ENCODE data around the gene CDK18.
A peak's percentile ranks its signal among the peaks of the same experiment; 100 is the strongest.

Gene CDK18

DNA sequence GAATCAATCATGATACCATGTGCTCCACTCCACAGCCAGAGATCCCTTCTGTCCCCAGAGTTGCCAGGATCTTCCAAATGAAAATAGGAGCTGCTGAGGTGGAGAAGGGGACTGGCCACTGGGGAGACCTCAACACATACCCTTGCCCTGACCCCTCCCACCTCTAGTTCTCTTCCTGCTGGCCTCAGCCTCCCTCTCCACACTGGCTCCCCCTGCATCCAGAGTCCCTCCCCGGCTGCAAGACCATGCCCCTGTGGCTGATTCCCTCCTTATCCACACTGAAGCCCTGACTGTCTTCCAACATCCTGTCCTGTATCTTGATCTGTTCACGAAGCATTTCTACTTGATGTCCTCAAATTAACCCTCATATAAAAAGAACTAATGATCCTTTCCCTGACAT is 21.1 kb upstream of the CDK18 start:
- no peaks in the 10 kb centered on the region for H3K27me3 ChIP-seq (ENCODE audit: insufficient read depth, low read length, poor library complexity)
- no peaks in the 10 kb centered on the region for H3K36me3 ChIP-seq (ENCODE audit: control insufficient read depth, insufficient read depth, low read length)
- H3K4ac ChIP-seq (ENCODE audit: low read depth, low read length): no peak overlapping the region
- H2AK5ac ChIP-seq (ENCODE audit: low read length): no peak overlapping the region
- no peaks in the 10 kb centered on the region for H3K79me2 ChIP-seq (ENCODE audit: control insufficient read depth, insufficient read depth, low read length)
- H2BK15ac ChIP-seq (replicated peaks; ENCODE audit: low read depth): no peak overlapping the region
- H3K4me1 ChIP-seq (ENCODE audit: control insufficient read depth, low read depth, low read length): peaks cover 2% of the 10 kb centered on the region
- no peak for DNase-seq
- no peak overlapping the region for H3K9ac ChIP-seq (ENCODE audit: low read length)
- H2BK5ac ChIP-seq (ENCODE audit: low read length): no peak overlapping the region
- no peak overlapping the region for H3K23ac ChIP-seq (ENCODE audit: low read length)
- H2BK120ac ChIP-seq (ENCODE audit: low read depth, low read length): no peak overlapping the region
- H3K18ac ChIP-seq (ENCODE audit: low read length): no peak overlapping the region
- H3K27ac ChIP-seq (ENCODE audit: low read depth, low read length): no peak overlapping the region
- no peak overlapping the region for H3K4me2 ChIP-seq (ENCODE audit: low read length)
- WGBS (ENCODE audit: extremely low coverage, insufficient coverage, low lambda C conversion rate): no CpG with 5 or more reads among the region's 2 CpGs
- H4K8ac ChIP-seq (ENCODE audit: low read depth, low read length): no peak overlapping the region
- no peak overlapping the region for H4K5ac ChIP-seq (ENCODE audit: low read length)
- no peaks in the 10 kb centered on the region for H3K79me1 ChIP-seq (ENCODE audit: low read length)
- H3K4me3 ChIP-seq (ENCODE audit: low read length): no peak overlapping the region
- no peak overlapping the region for H3K56ac ChIP-seq (ENCODE audit: low read length)

DNA sequence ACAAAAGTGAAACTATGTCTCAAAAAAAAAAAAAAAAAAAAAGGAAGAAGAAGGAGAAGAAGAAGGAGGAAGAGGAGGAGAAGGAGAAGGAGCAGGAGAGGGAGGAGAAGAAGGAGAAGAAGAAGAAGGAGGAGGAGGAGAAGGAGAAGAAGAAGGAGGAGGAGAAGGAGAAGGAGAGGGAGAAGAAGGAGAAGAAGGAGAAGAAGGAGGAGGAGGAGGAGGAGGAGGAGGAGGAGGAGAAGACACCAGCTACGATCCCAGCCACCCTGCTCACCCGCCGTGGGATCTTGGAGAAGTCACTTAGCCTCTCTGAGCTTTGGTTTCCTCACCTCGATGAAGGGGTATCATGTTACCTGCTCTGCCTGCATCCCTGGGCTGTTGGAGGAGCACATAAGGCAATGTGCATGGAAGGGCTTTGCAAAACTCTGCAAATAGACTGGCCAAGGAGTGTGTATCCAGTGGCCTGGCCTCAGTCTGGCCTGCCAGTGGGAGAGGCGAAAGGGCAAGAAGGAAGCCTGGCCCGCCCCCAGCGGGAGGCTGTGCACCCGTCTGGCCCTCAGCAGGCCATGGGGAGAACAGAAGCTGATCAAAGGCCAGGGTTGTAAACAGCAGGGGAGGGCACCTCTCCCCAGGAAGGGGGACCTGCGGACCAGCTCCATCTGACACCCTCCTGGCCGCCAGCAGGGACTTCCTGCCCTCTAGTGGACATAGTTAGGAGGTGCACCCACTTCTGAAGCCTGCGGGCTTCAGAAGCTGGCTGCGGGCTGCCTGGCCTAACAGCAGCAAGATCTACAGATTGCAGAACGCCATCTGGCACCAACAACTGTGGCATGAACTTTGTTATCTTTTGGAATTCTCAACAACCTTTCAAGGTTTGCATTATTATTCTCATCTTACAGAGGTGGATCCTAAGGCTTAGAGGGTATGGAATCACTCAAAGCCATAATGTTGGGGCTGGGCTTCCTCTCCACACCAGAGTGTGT is 19.2 kb upstream of the CDK18 start:
- H2AK5ac ChIP-seq (ENCODE audit: low read length): no peak overlapping the region
- H2BK15ac ChIP-seq (replicated peaks; ENCODE audit: low read depth): no peak overlapping the region
- no peak overlapping the region for H3K4me3 ChIP-seq (ENCODE audit: low read length)
- H4K5ac ChIP-seq (ENCODE audit: low read length): no peak overlapping the region
- no peaks in the 10 kb centered on the region for H3K27me3 ChIP-seq (ENCODE audit: insufficient read depth, low read length, poor library complexity)
- H4K8ac ChIP-seq (ENCODE audit: low read depth, low read length): no peak overlapping the region
- H3K23ac ChIP-seq (ENCODE audit: low read length): no peak overlapping the region
- H2BK120ac ChIP-seq (ENCODE audit: low read depth, low read length): no peak overlapping the region
- H3K79me1 ChIP-seq (ENCODE audit: low read length): no peaks in the 10 kb centered on the region
- H2BK5ac ChIP-seq (ENCODE audit: low read length): no peak overlapping the region
- no peak overlapping the region for H3K18ac ChIP-seq (ENCODE audit: low read length)
- DNase-seq: peak; percentile 89
- H3K4ac ChIP-seq (ENCODE audit: low read depth, low read length): no peak overlapping the region
- no CpG with 5 or more reads among the region's 13 CpGs for WGBS (ENCODE audit: extremely low coverage, insufficient coverage, low lambda C conversion rate)
- peaks cover 2% of the 10 kb centered on the region for H3K4me1 ChIP-seq (ENCODE audit: control insufficient read depth, low read depth, low read length)
- no peak overlapping the region for H3K56ac ChIP-seq (ENCODE audit: low read length)
- H3K4me2 ChIP-seq (ENCODE audit: low read length): no peak overlapping the region
- no peaks in the 10 kb centered on the region for H3K36me3 ChIP-seq (ENCODE audit: control insufficient read depth, insufficient read depth, low read length)
- no peak overlapping the region for H3K9ac ChIP-seq (ENCODE audit: low read length)
- H3K79me2 ChIP-seq (ENCODE audit: control insufficient read depth, insufficient read depth, low read length): no peaks in the 10 kb centered on the region
- H3K27ac ChIP-seq (ENCODE audit: low read depth, low read length): no peak overlapping the region

DNA sequence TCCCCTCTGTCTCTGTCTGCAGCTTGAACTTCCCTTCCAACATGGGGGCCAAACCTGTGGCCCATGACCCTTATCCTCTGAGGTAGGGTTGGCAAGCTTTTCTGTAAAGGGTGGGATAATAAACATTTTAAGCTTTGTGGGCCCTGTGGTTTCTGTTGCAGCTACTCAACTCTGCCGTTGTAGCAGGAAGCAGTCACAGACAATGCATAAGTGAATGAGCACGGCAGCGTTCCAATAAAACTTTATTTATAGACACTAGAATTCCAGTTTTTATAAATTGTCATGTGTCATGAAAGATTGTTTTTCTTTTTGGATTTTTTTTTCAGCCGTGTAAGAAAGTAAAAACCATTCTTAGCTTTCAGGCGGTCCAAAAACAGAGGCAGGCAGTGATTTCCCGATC is 18.2 kb upstream of the CDK18 start:
- Histone ChIP-seq H3K4me1 (ENCODE audit: control insufficient read depth, low read depth, low read length) (no peaks in the 10 kb centered on the region), H3K27ac (ENCODE audit: low read depth, low read length) (no peak overlapping the region), H3K79me2 (ENCODE audit: control insufficient read depth, insufficient read depth, low read length) (no peaks in the 10 kb centered on the region), H3K4me3 (ENCODE audit: low read length) (no peak overlapping the region), H2BK5ac (ENCODE audit: low read length) (no peak overlapping the region), H4K5ac (ENCODE audit: low read length) (no peak overlapping the region), H3K9ac (ENCODE audit: low read length) (no peak overlapping the region), H2AK5ac (ENCODE audit: low read length) (no peak overlapping the region), H3K56ac (ENCODE audit: low read length) (no peak overlapping the region), H3K79me1 (ENCODE audit: low read length) (no peaks in the 10 kb centered on the region), H3K27me3 (ENCODE audit: insufficient read depth, low read length, poor library complexity) (no peaks in the 10 kb centered on the region), H4K8ac (ENCODE audit: low read depth, low read length) (no peak overlapping the region), H2BK15ac (replicated peaks; ENCODE audit: low read depth) (no peak overlapping the region), H3K36me3 (ENCODE audit: control insufficient read depth, insufficient read depth, low read length) (no peaks in the 10 kb centered on the region), H3K4me2 (ENCODE audit: low read length) (no peak overlapping the region), H3K23ac (ENCODE audit: low read length) (no peak overlapping the region), H2BK120ac (ENCODE audit: low read depth, low read length) (no peak overlapping the region), H3K4ac (ENCODE audit: low read depth, low read length) (no peak overlapping the region), H3K18ac (ENCODE audit: low read length) (no peak overlapping the region)
- WGBS (ENCODE audit: extremely low coverage, insufficient coverage, low lambda C conversion rate): no CpG with 5 or more reads among the region's 6 CpGs
- no peak for DNase-seq

DNA sequence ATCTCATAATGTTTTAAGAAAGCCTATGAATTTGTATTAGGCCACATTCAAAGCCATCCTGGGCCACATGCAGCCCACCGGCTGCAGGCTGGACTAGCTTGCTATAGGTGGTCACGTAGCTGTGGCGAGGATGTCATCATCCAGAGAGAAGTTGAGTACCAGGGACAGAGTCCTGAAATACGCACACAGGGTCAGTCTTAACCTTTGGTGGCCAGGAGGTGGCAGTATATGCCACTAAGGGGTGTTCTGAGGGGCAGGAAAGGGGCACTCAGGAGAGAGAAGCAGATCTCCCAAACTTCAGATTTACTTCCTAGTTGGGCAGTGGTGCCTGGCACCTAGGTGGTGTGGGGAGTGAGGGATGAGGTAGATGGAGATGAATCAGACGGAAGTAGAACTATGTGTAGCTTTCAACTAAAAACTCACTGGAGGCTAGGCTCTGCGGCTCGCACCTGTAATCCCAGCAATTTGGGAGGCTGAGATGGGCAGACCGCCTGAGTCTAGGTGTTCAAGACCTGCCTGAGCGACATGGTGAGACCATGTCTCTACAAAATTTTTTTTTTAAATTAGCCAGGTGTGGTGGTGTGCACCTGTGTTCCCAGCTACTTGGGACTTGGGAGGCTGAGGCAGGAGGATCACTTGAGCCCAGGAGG is 16.3 kb upstream of the CDK18 start:
- Histone ChIP-seq H3K56ac (ENCODE audit: low read length) (no peak overlapping the region), H3K27ac (ENCODE audit: low read depth, low read length) (no peak overlapping the region), H3K4me1 (ENCODE audit: control insufficient read depth, low read depth, low read length) (no peaks in the 10 kb centered on the region), H3K79me1 (ENCODE audit: low read length) (no peaks in the 10 kb centered on the region), H3K4me3 (ENCODE audit: low read length) (no peak overlapping the region), H3K79me2 (ENCODE audit: control insufficient read depth, insufficient read depth, low read length) (no peaks in the 10 kb centered on the region), H2AK5ac (ENCODE audit: low read length) (no peak overlapping the region), H3K27me3 (ENCODE audit: insufficient read depth, low read length, poor library complexity) (no peaks in the 10 kb centered on the region), H3K4me2 (ENCODE audit: low read length) (no peak overlapping the region), H4K5ac (ENCODE audit: low read length) (no peak overlapping the region), H3K18ac (ENCODE audit: low read length) (no peak overlapping the region), H2BK5ac (ENCODE audit: low read length) (no peak overlapping the region), H2BK15ac (replicated peaks; ENCODE audit: low read depth) (no peak overlapping the region), H3K9ac (ENCODE audit: low read length) (no peak overlapping the region), H3K36me3 (ENCODE audit: control insufficient read depth, insufficient read depth, low read length) (no peaks in the 10 kb centered on the region), H3K4ac (ENCODE audit: low read depth, low read length) (no peak overlapping the region), H3K23ac (ENCODE audit: low read length) (no peak overlapping the region), H4K8ac (ENCODE audit: low read depth, low read length) (no peak overlapping the region), H2BK120ac (ENCODE audit: low read depth, low read length) (no peak overlapping the region)
- no CpG with 5 or more reads among the region's 9 CpGs for WGBS (ENCODE audit: extremely low coverage, insufficient coverage, low lambda C conversion rate)
- peak; percentile 89 for DNase-seq

DNA sequence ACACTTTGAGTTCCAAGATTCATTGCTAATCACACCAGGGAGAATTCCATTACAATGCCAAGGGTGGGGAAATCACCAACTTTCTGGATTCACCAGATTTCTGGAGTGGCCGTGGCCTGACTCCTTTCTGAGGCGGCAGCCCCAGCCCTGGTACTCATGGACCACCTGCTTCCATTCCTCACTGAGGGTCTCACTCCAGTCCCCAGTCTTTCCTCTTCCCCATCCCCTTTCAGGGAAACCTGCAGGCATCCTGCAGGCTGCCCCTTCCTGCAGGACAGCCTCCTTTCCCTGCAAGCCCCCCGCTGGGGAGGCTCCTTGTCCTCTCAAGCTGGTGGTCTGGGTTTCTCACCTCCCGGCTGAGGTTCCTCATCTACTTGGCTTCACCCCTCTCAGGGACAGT is 12.7 kb upstream of the CDK18 start:
- no peak overlapping the region for H2BK15ac ChIP-seq (replicated peaks; ENCODE audit: low read depth)
- no peak overlapping the region for H3K9ac ChIP-seq (ENCODE audit: low read length)
- H3K4me1 ChIP-seq (ENCODE audit: control insufficient read depth, low read depth, low read length): peaks cover 8% of the 10 kb centered on the region
- H3K36me3 ChIP-seq (ENCODE audit: control insufficient read depth, insufficient read depth, low read length): no peaks in the 10 kb centered on the region
- no peaks in the 10 kb centered on the region for H3K79me2 ChIP-seq (ENCODE audit: control insufficient read depth, insufficient read depth, low read length)
- no CpG with 5 or more reads among the region's 4 CpGs for WGBS (ENCODE audit: extremely low coverage, insufficient coverage, low lambda C conversion rate)
- H3K18ac ChIP-seq (ENCODE audit: low read length): no peak overlapping the region
- H2BK120ac ChIP-seq (ENCODE audit: low read depth, low read length): no peak overlapping the region
- no peak overlapping the region for H2BK5ac ChIP-seq (ENCODE audit: low read length)
- no peak overlapping the region for H4K5ac ChIP-seq (ENCODE audit: low read length)
- no peak overlapping the region for H2AK5ac ChIP-seq (ENCODE audit: low read length)
- no peak overlapping the region for H3K27ac ChIP-seq (ENCODE audit: low read depth, low read length)
- H3K27me3 ChIP-seq (ENCODE audit: insufficient read depth, low read length, poor library complexity): no peaks in the 10 kb centered on the region
- no peak overlapping the region for H3K56ac ChIP-seq (ENCODE audit: low read length)
- no peaks in the 10 kb centered on the region for H3K79me1 ChIP-seq (ENCODE audit: low read length)
- H4K8ac ChIP-seq (ENCODE audit: low read depth, low read length): no peak overlapping the region
- H3K4ac ChIP-seq (ENCODE audit: low read depth, low read length): no peak overlapping the region
- no peak overlapping the region for H3K4me3 ChIP-seq (ENCODE audit: low read length)
- no peak overlapping the region for H3K23ac ChIP-seq (ENCODE audit: low read length)
- H3K4me2 ChIP-seq (ENCODE audit: low read length): no peak overlapping the region
- DNase-seq: no peak
